GM18873 (cell line): ENCODE measurements around the gene IGSF9B.

Experiments
- ATAC-seq: cut with Tn5 transposase; IDR thresholded peaks from one replicate; pipeline ENCODE4 v1.9.1; 2021; ENCODE audit warnings: mild to moderate bottlenecking, moderate library complexity, moderate number of reproducible peaks; ENCODE audit not compliant: unreplicated experiment, low FRiP score

IGSF9B gene

DNA sequence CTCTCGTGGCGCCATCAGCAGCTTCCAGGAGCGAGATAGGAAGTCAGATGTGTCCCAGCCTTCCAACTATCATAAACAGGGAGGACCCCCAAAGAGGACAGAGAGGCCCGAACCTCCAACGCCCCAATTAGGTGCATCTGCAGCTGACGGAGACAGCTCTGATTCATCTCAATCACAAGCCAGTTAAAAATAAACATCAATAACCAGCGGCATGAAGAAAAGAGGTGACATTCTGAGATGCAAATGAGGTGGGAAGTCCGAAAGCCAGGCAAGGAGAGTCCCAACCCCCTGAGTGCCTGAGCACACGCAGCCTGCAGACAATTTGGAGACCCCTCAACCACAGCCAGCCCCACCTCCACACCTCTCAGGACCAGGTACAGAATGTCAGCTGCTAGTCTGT lies 28.1 kb upstream of the IGSF9B start:
- ATAC-seq, result no peak

DNA sequence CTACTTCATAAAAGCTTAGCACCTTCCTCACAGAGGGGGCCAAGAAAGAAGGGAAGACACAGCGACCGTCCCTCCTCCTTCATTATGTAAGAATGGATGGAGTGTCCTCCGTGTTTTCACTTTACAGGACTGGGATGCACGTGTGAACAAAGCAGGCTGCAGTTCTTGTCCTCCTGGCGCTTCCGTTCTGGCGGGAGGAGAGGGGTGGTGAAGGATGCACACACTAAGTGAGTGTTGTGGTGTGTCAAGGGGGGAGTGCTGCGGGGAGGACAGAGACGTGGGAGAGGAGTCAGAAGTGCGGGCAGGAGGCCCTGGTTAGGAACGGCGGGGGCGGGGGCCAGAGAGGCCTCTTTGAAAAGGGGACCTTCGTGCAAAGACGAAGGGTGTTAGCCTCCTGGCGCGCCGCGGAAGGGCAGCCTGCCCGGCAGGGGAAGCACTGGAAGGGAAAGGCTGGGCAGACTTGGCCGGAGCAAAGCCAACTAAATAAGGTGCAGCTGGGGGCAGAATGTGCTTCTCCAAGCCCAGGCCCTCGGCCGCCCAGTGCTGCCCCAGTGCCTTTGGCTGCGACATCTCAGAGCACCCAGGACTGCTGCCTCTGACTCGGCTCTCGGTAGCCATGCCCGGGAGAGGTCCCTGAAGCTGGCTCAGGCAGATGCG lies 27.0 kb upstream of the IGSF9B start:
- ATAC-seq, result no peak

- ATAC-seq, result no peak
These were observed 26.1 kb upstream of the IGSF9B start for GRCh38 chr11:133982876-133983275.

DNA sequence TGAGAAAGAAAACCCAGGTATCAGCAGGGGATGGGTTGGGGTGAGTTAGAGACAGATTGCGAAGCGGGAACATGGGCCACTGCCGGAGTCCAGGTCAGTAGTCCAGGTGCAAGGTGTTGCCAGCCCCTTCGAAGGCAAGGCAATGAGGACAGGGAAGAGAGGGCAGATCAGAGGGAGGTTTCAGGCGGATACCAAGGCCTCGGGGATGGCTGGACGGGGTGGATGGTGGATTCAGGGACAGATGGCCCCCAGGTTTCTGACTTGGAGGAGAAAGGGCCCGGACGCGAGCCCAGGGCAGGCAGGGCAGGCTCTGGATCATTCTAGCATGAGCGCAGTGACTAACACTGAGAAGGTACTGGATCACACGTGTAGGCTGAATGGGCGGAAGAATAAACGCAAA lies 25.4 kb upstream of the IGSF9B start:
- no peak for ATAC-seq

DNA sequence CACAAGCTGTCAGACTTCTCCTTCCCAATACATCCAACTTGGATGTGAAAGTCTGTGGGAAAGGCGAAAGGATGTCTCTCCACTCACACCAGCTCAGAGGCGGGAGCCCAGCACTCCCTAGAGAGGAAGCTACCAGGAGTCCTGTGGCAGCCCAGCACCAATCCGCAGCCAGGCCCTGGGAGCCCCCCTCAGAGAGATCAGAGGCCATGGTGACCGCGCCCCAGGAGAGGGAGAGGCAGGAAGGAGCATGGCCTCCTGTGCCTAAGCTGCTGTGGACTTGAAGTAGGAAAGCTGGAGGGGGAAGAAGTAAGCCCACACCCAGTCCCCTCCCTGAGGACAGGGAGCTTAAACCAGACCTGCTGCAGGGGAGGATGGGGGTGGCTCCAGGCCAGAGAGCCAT lies 24.4 kb upstream of the IGSF9B start:
- ATAC-seq, result no peak

- no peak for ATAC-seq
These were observed 23.9 kb upstream of the IGSF9B start for GRCh38 chr11:133980665-133981064.

GRCh38 chr11:133978794-133979193 lies 22.0 kb upstream of the IGSF9B start:
- no peak for ATAC-seq

DNA sequence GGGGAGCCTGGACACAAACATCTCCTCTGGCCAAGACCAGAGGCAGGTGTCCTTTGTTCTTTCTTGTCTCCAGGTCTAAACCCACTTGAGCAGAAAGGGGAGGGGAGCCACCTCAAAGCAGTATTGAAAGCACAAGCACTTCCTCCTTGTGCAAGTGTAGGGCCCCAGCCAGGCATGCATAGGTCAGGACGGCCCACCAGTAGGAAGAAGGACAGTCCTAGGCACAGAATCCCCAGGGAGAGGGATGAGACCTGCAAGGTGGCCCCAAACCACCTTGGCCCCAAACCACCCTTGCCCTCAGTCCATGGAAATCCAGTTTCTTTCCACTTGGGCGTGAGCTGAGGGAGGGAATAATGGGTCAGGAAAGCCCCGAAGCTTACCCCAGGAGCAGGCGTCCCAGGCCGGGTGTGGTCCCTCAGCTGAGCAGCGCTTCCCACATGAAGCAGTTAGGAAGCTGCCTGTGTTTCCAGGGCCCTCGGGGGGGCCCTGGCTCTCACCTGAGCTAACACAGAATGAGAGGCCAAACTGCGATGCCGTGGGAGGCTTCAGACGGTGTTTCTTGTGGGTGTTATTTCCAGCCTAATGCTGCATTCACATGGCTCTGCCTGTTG lies 20.4 kb upstream of the IGSF9B start:
- ATAC-seq, result peak; percentile 96

DNA sequence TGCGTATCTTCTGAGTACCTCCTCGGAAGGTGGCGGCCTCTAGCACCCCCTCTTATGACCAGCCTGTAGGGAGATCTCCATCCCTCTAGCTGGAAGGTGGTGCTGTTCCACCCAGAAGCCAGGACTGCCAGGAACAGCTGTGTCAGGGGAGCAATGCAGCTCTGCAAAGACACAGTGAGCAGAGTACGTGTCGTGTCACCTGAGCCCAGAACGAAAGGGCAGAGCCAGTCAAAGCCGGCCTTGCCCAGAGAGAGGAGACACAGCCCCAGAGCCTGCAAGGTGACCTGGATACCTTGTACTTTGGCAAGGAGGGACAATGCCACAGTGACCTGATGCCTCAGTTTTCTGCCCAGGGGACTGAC lies 18.7 kb upstream of the IGSF9B start:
- no peak for ATAC-seq

- no peak for ATAC-seq
These were observed 18.2 kb upstream of the IGSF9B start for GRCh38 chr11:133974836-133975487.

- ATAC-seq, result no peak
These were observed 15.1 kb upstream of the IGSF9B start for GRCh38 chr11:133971881-133972280.

- ATAC-seq, result no peak
These were observed 12.3 kb upstream of the IGSF9B start for GRCh38 chr11:133969112-133969511.

- ATAC-seq, result no peak
These were observed 11.5 kb upstream of the IGSF9B start for GRCh38 chr11:133968300-133968699.

DNA sequence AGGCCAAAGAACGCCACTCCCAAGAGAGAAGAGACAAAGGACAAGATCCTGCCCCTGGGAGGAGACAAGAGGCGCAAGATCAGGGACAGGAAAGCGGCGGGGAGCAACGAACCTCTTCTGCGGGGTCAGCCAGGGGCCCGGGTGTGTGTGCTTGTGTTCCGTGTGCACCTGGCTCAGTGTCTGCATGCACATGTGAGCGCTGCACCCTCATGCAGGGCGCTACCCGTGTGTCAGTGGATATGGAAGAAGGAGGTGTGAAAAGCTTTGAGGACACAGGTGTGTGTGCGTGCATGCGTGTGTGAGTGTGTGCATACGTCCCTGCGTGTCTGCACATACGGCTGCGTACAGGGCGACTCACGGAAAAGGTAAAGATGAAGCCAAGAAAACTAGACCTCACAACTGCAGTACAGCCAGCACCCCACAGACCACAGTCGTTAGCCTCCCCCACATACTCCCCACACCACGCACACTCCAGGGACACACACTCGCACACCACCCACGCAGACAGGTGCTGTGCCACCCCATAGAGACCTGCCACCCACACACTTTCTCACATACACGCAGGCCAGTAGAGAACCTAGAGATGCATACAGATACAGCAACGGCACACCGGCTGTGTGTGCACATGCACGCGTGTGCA lies 11.0 kb upstream of the IGSF9B start:
- no peak for ATAC-seq

- no peak for ATAC-seq
These were observed 10.3 kb upstream of the IGSF9B start for GRCh38 chr11:133966921-133967598.

GRCh38 chr11:133966172-133966651 lies 9.4 kb upstream of the IGSF9B start:
- ATAC-seq, result no peak

GRCh38 chr11:133965031-133965601 lies 8.3 kb upstream of the IGSF9B start:
- ATAC-seq, result no peak

DNA sequence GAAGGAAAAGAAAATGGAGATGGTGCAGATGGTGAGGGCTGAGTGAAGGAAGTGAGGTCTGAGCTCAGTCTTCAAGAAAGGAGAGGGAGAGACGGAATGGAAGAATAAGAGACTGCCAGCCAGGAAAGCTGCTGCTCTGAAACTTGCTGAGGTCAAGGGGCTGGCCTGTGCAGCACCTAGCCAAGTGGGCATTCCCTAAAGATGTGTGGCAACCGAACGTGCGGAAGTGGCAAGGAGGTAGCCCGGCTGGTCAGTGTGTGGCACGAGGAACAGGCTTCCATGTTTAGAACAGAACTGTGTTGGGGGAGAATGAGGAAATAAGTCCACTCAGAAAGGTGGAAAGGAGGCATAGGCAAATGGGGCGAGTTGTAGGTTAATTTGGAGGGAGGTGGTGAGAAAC lies 7.6 kb upstream of the IGSF9B start:
- ATAC-seq, result no peak

- ATAC-seq, result no peak
These were observed 5.1 kb upstream of the IGSF9B start for GRCh38 chr11:133961890-133962289.

DNA sequence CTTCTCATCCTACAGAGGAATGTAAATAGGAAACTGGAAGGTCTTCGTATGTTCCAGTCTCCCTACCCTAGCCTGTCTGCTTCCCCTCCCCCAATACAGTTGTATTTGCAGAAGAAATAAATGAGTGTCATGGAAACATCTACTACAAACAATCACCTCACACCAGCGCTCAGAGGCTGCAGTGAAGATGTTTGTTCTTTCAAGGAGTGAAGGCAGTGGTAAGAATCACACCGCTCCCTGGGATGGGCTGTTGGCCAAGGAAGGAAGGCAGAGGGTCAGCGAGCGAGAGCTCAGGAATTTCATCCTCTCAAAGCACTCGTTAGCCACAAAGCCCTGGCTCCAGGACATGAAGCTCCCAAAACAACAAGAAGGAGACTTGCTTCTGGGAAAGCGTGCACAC lies 1.1 kb upstream of the IGSF9B start:
- ATAC-seq, result no peak
